Tibial artery (tissue), 4 donors: ENCODE measurements around the gene CHST8.
A peak's percentile ranks its signal among the peaks of the same experiment; 100 is the strongest.

ENCODE experiments used
- DNase-seq, 2 donors: peaks; one replicate each; pipeline ENCODE4 v3.0.0-alpha.2; 2019
- H3K27ac ChIP-seq, 2 donors: fragments of 200-600 bp; sonication (generic) in 1 of 2; 1 replicate in 1 of 2; 2 replicates in 1 of 2; pipeline ENCODE4 v1.5.1; 2018 to 2019; ENCODE audit warnings: mild to moderate bottlenecking in 1 of 2
- H3K27me3 ChIP-seq, 2 donors: fragments of 200-600 bp; sonication (generic) in 1 of 2; one replicate each; pipeline versions ENCODE4 v1.5.1 to v1.6.0; 2016 to 2019
- H3K36me3 ChIP-seq, 3 donors: fragments of 200-600 bp; sonication (generic) in 2 of 3; one replicate each; pipeline ENCODE4 v1.5.1; 2016 to 2019; ENCODE audit warnings: mild to moderate bottlenecking in 2 of 3
- H3K4me1 ChIP-seq, 4 donors: fragments of 200-600 bp; sonication (generic) in 2 of 4; 1 replicate in 3 of 4; 2 replicates in 1 of 4; pipeline ENCODE4 v1.5.1; 2016 to 2019
- H3K4me3 ChIP-seq, 2 donors: fragments of 200-600 bp; sonication (generic) in 1 of 2; 1 replicate in 1 of 2; 2 replicates in 1 of 2; pipeline ENCODE4 v1.5.1; 2018 to 2019; ENCODE audit warnings: mild to moderate bottlenecking in 2 of 2
- H3K9me3 ChIP-seq, 3 donors: fragments of 200-600 bp; sonication (generic) in 1 of 3; one replicate each; pipeline ENCODE4 v1.5.1; 2016 to 2019
- intact Hi-C: fragments of 100-400 bp; cut with DNase I; formaldehyde crosslinking; loops from one replicate; pipeline ENCODE4 v1.15.0; 2023; ENCODE audit warnings: low total_unique reads
- TF ChIP-seq, protein P1 (sequence below), 2 experiments: fragments of 200-600 bp in 1 of 2; fragments of 450-650 bp in 1 of 2; IDR thresholded peaks; one replicate each; pipeline ENCODE4 v1.5.1; 2017 to 2019; ENCODE audit warnings: antibody characterized with exemption in 2 of 2, mild to moderate bottlenecking in 1 of 2, moderate library complexity in 1 of 2

The CHST8 gene

DNA sequence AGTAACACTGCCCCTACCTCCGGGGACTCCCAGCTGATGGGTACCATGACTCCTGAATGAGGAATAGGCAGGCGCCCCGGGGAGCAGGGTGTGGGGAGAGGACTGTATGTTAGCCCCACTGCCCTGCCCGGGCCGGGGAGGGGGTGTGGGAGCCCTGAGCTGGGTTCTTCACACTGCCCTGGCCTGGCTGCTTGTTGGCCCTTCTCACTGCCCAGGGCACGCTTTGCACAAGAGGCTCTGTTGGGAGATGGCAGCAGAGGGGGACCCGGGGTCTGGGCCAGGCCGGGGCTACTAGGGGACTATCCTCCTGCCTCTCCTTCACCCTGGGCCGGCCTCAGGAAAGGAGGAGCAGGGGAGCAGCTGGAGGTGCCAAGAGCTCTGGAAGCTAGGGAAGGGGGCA is 155.6 kb downstream of the CHST8 start:
- Histone ChIP-seq H3K27ac (no peak overlapping the region), H3K4me3 (no peak overlapping the region), H3K27me3 (peaks cover 0 to 78% of the 10 kb centered on the region in 2 donors), H3K9me3 (no peaks in the 10 kb centered on the region), H3K36me3 (no peaks in the 10 kb centered on the region), H3K4me1 (peaks cover 0 to 27% (median 13%) of the 10 kb centered on the region in 4 donors)
- TF ChIP-seq, protein P1, sequence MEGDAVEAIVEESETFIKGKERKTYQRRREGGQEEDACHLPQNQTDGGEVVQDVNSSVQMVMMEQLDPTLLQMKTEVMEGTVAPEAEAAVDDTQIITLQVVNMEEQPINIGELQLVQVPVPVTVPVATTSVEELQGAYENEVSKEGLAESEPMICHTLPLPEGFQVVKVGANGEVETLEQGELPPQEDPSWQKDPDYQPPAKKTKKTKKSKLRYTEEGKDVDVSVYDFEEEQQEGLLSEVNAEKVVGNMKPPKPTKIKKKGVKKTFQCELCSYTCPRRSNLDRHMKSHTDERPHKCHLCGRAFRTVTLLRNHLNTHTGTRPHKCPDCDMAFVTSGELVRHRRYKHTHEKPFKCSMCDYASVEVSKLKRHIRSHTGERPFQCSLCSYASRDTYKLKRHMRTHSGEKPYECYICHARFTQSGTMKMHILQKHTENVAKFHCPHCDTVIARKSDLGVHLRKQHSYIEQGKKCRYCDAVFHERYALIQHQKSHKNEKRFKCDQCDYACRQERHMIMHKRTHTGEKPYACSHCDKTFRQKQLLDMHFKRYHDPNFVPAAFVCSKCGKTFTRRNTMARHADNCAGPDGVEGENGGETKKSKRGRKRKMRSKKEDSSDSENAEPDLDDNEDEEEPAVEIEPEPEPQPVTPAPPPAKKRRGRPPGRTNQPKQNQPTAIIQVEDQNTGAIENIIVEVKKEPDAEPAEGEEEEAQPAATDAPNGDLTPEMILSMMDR (IDR thresholded peaks at IDR 0.05), result no peak
- no peak for DNase-seq
- intact Hi-C loops, result loop anchor here (2.0 to 10.0 kb wide), 4 partner anchors 221 to 543 kb away; no protein-coding TSS in a partner anchor

DNA sequence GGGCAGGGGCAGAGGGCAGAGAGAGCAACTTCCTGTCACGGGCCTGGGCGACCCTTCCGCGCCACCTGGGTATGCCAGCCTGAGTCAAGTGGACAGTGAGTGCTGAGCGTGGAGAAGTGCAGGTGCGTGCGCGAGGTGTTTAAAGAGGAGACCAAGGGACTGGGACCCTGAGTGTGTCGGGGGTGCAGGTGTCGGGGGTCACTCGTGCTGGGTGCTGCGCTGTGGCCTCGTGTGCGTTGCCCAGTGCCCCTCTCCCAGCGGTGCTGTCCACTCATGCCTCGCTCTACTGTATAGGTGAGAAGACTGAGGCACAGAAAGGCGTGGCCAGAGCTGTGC is 156.0 kb downstream of the CHST8 start:
- intact Hi-C loops, result loop anchor here (2.0 to 10.0 kb wide), 4 partner anchors 221 to 543 kb away; no protein-coding TSS in a partner anchor
- Histone ChIP-seq H3K27ac (no peak overlapping the region), H3K9me3 (no peaks in the 10 kb centered on the region), H3K27me3 (peaks cover 0 to 79% of the 10 kb centered on the region in 2 donors), H3K36me3 (no peaks in the 10 kb centered on the region), H3K4me1 (peaks cover 0 to 27% (median 13%) of the 10 kb centered on the region in 4 donors), H3K4me3 (no peak overlapping the region)
- TF ChIP-seq, protein P1 (IDR thresholded peaks at IDR 0.05), result no peak
- DNase-seq, result no peak

DNA sequence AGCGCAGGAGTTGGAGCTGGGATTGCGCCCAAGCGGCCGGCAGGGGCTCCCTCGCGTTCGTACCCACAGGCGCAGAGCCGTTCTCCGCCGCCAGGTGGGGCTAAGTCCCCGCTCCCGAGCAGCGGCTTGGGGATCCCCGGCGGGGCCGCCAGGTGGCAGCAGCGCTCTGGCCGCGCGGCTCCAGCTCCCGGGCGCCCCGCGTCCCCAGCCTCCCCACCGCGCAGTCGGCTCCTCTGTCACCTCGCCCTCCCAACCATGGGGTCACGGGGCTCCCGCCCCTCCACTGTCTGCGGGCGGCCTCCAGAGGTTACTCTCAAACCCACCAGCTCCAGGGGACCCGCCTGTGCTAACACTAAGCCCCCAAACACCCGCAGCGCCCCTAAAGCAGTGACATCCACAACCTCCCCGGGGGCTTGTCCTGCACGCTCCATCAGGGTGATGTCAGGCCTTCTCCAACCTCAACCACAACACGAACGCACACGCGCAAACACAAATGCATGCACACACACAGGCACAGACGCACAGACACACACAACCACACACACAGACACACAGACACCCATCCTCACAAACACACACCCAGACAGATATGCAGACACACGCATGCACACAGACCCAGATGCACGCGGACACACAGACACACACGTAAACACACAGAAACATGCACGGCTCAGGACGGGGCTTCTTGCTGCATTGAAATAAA is 156.5 kb downstream of the CHST8 start:
- Histone ChIP-seq H3K36me3 (no peaks in the 10 kb centered on the region), H3K27me3 (peaks cover 0 to 84% of the 10 kb centered on the region in 2 donors), H3K4me3 (no peak overlapping the region), H3K27ac (no peak overlapping the region), H3K9me3 (no peaks in the 10 kb centered on the region), H3K4me1 (peaks cover 0 to 27% (median 13%) of the 10 kb centered on the region in 4 donors)
- TF ChIP-seq, protein P1 (IDR thresholded peaks at IDR 0.05), result peak; percentile 100
- intact Hi-C loops, result loop anchor here (5.0 to 10.0 kb wide), 3 partner anchors 319 to 543 kb away; no protein-coding TSS in a partner anchor
- peak; percentile 56 to 82 for DNase-seq

DNA sequence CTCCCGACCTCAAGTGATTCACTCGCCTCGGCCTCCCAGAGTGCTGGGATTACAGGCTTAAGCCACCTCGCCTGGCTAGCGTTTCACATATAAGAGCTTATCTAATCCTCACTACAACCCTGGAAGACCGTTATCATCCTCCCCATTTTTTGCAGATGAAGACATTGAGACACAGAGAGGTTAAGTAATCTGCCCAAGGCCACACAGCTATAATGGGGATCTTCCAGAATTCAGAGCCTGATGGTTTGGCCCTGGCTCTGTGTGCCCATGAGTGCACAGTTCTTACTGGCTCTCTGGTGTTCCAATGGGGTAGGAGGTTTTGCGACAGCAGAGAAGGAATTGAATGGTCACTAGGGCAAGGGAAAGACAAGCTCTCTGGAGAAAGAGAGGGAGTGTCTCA is 158.1 kb downstream of the CHST8 start:
- Histone ChIP-seq H3K27me3 (peaks cover 0 to 81% of the 10 kb centered on the region in 2 donors), H3K9me3 (no peaks in the 10 kb centered on the region), H3K36me3 (no peaks in the 10 kb centered on the region), H3K4me3 (no peak overlapping the region), H3K27ac (no peak overlapping the region), H3K4me1 (peaks cover 0 to 27% (median 13%) of the 10 kb centered on the region in 4 donors)
- DNase-seq, result no peak
- intact Hi-C loops, result loop anchor here (5.0 to 10.0 kb wide), 3 partner anchors 317 to 545 kb away; no protein-coding TSS in a partner anchor
- TF ChIP-seq, protein P1 (IDR thresholded peaks at IDR 0.05), result no peak

DNA sequence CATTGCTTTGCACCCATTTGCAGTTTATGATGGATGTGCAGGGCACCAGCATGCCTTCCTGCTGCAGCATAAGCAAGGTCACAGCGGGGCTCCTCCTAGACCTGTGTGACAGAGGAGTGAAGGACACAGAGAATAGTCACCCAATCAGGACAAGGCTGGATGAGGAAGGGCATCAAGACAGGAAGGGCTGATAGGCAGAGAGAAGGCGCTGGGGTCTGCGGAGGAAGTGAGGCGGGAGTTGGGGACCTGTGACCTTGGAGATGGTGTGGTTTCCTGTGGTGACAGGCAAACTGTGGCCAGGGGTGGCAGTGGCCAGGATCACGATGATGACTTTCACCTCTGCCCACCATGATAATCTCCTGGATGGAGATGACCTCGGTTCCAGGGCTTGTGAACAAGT is 158.5 kb downstream of the CHST8 start:
- H3K4me3 ChIP-seq, result no peak overlapping the region
- no peak overlapping the region for H3K27ac ChIP-seq
- intact Hi-C loops, result no loop called here
- TF ChIP-seq, protein P1 (IDR thresholded peaks at IDR 0.05), result no peak
- DNase-seq, result no peak
- H3K4me1 ChIP-seq, result peaks cover 0 to 27% (median 13%) of the 10 kb centered on the region in 4 donors
- peaks cover 0 to 77% of the 10 kb centered on the region in 2 donors for H3K27me3 ChIP-seq
- no peaks in the 10 kb centered on the region for H3K36me3 ChIP-seq
- no peaks in the 10 kb centered on the region for H3K9me3 ChIP-seq
